GM12875 (cell line): ENCODE results near the gene STX1B.

Experiments
- H3K4me3 ChIP-seq: one replicate; pipeline ENCODE4 v1.5.1; 2011; ENCODE audit warnings: low read depth, low read length, control low read depth
- TF ChIP-seq, protein P1 (sequence below): IDR thresholded peaks from 2 replicates; pipeline ENCODE4 v1.5.1; 2011; ENCODE audit warnings: low read depth, mild to moderate bottlenecking, control low read depth, inconsistent platforms, low read length, moderate library complexity, borderline replicate concordance; ENCODE audit not compliant: insufficient read depth

STX1B gene

DNA sequence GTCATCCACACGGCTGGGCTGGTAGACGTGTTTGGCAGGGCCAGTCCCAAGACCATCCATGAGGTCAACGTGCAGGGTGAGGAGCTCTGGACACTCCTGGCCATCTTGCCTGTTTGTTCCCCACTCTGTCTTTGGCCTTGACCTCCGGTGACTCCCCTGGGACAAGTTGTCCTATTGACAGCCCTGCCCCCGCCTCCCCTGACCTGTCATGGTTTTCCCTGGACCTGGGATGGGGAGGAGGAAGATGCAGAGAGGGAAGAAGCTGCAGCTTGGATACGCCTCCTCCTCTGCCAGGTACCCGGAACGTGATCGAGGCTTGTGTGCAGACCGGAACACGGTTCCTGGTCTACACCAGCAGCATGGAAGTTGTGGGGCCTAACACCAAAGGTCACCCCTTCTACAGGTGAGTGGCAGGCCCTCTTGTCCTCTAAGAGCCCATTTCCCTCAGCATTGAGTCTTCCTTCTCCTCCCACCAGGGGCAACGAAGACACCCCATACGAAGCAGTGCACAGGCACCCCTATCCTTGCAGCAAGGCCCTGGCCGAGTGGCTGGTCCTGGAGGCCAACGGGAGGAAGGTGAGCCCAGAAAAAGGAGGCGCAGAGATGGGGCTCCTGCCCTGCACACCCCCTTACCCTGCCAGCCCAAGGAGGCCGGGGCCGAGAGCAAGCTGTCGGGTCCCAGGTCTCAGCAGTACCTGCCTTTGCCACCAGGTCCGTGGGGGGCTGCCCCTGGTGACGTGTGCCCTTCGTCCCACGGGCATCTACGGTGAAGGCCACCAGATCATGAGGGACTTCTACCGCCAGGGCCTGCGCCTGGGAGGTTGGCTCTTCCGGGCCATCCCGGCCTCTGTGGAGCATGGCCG lies 24.1 kb downstream of the STX1B start:
- no peak overlapping the region for H3K4me3 ChIP-seq
- TF ChIP-seq, protein P1, sequence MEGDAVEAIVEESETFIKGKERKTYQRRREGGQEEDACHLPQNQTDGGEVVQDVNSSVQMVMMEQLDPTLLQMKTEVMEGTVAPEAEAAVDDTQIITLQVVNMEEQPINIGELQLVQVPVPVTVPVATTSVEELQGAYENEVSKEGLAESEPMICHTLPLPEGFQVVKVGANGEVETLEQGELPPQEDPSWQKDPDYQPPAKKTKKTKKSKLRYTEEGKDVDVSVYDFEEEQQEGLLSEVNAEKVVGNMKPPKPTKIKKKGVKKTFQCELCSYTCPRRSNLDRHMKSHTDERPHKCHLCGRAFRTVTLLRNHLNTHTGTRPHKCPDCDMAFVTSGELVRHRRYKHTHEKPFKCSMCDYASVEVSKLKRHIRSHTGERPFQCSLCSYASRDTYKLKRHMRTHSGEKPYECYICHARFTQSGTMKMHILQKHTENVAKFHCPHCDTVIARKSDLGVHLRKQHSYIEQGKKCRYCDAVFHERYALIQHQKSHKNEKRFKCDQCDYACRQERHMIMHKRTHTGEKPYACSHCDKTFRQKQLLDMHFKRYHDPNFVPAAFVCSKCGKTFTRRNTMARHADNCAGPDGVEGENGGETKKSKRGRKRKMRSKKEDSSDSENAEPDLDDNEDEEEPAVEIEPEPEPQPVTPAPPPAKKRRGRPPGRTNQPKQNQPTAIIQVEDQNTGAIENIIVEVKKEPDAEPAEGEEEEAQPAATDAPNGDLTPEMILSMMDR = 0 out of 2 replicates have a peak, but pooled peaks have one; percentile 3

DNA sequence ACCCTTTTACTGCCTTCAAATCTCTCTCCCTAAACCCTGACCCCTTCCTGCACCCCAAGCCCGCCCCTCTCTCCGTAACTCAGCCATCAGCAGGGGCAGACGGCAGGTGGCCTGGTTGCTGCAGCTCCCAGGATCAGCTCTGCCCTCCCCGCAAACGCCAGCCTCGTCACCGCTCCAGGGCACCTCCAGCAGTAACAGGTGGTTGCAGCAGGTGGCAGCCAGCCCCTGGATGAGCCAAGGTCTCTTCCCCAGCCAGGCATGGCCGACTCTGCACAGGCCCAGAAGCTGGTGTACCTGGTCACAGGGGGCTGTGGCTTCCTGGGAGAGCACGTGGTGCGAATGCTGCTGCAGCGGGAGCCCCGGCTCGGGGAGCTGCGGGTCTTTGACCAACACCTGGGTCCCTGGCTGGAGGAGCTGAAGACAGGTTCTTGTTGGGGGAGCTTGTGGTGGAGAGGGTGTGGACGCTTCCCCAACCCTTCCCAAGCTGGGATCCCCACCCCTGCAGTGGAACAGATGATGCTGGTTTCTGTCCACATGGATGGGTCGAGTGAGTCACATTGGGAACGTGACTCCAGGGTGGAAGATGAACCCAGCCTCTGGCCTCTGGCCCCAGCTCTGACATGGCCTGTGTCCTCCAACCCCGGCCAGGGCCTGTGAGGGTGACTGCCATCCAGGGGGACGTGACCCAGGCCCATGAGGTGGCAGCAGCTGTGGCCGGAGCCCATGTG lies 24.9 kb downstream of the STX1B start:
- TF ChIP-seq, protein P1 = no peak
- H3K4me3 ChIP-seq = no peak overlapping the region

DNA sequence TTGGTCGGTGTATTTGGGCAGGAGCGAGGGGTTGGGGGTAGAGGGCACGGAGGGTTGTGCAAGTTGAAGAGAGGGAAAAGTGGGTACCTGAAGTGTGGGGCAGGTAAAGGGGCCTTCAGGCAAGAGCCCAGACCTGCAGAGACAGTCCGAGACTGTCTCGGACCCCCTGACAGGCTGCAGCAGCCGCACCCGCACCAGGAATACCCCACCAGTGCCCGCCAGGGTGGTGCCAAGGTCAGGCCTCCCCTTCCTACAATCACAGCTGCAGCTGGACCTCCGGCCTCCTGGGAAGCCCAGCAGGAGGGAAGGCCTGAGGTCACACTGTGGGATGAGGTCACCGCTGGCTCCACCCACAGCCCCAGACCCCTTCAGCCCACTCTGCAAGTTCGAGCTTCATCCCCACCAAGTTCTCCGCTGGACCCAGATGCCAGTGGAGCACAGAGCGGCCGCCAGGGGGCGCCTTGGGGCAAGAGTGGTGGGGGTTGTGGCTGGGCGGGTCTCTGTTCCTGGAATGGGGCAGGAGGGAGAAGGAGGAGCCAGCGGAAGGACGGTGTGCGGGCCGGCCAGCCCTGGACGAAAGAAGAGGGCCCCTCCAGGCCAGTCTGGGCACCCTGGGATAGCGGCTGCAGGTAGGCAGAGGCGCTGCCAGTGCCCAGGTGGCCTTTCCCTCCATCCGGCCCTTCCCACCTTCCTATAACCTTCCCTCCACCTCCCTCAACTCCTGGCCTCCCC lies 25.6 kb downstream of the STX1B start, which contains the start of gene HSD3B7:
TSS of gene HSD3B7 (plus strand) at position 539 of the 732 bp plus-strand sequence. CDS start 452 bp downstream, outside the sequence.
- no peak within 1 kb of the TSS for H3K4me3 ChIP-seq
- TF ChIP-seq, protein P1 = peak; percentile 93

DNA sequence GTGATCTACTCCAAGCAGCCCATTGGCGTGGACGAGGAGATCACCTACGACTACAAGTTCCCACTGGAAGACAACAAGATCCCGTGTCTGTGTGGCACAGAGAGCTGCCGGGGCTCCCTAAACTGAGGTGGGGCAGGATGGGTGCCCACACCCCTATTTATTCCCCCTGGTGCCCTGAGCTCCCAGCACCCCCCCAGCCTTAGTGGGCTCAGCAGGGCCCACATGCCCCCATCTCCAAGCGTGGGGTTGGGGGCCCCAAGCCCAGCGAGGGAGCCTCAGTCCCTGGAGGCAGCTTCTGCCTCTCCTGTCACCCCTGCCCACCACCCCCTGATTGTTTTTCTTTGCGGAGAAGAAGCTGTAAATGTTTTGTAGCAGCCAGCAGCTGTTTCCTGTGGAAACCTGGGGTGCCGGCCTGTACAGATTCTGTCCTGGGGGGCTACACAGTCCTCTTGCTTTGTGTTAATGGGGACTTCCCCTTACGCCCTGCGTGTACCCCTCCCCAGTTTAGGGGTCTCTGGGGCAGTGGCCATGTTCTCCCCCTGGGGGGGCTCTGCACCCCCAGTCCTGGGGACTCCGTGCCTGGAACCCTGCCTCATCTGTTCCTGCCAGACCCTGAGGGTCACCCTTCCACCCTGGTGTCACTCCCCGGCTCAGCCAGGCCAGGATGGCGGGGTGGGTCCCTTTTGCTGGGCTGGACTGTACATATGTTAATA lies 26.4 kb downstream of the STX1B start:
- TF ChIP-seq, protein P1 = no peak
- no peak overlapping the region for H3K4me3 ChIP-seq

DNA sequence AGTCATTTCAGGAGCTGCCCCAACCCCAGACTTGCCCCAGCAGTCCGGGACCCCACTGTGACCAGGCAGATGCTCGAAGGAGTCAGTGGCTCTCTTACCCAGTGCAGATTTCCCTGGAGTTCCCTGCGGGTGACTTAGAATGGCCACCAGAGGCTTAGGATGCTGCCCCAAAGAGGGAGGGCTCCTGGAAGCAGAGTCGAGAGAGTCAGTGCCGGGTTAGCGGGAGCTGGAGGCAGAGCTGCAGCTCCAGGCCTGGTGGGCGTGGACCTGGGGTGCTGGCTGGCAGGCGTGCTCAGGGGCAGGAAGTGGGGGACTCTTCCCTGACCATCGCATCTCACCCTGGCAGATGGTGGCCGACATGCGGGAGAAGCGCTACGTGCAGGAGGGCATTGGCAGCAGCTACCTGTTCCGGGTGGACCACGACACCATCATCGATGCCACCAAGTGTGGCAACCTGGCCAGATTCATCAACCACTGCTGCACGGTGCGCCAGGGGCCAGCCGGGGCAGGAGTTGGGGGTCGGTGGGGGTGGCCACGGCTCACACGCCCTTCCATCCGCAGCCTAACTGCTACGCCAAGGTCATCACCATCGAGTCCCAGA lies 27.0 kb downstream of the STX1B start:
- H3K4me3 ChIP-seq = no peak overlapping the region
- TF ChIP-seq, protein P1 = no peak

DNA sequence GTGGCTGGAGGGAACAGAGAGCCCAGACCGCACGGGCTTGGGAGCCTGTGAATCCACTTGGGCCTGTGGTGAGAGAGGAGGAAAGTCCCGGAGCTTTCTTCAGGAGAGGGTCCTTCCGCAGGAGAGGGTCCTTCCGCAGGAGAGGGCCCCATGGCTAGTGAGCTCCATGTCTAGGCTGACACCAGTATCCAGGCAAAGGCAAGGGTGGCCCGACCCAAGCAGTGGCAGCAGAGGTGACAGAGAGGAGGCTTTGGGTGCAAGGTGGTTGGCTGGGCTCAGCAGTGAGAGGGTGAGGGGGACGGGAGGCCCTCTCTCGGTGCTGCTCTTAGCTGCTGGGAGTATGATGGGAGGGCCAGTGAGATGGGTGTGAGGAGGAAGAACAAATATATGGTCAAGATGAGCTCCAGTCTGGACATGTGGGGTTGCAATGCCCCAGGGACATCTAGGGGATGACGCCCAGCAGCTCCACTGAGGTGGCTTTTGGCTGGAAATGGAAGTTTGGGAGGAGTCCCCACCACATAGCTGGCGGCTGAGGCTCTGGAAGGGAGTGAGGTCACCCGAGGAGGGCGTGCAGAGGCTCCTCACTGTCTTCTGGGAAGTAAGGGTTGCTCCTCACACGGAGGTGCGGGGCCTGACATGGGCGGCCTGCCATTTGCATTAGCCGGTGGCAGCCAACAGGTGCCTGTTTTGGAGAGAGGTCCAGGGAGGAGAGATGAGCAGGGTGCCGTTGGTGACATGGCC lies 27.7 kb downstream of the STX1B start:
- TF ChIP-seq, protein P1 = no peak

More for the DNA sequence above, 27.7 kb downstream of the STX1B start:
- H3K4me3 ChIP-seq = no peak overlapping the region
